B cell (primary cell): Measurements from ENCODE around the gene ADAMTS17. TPM values are rescaled to one million over a fixed set of nuclear protein-coding genes. Genes with fewer than 3 reads are reported as not detected.

Experiments
- ATAC-seq: fragments of 200-7000 bp; cut with Tn5 transposase; one replicate; pipeline ENCODE4 v1.10.0; 2021; ENCODE audit warnings: low read depth, mild to moderate bottlenecking, moderate number of reproducible peaks, moderate library complexity
- CTCF ChIA-PET: fragments of 350-600 bp; sonication (Branson Sonifier 250); formaldehyde crosslinking; loops from one replicate; lab custom pipeline; 2021; ENCODE audit warnings: antibody characterized with exemption, inconsistent platforms; lab: Charles Lee
- POLR2A ChIA-PET: fragments of 350-600 bp; sonication (Branson Sonifier 250); formaldehyde crosslinking; loops from one replicate; lab custom pipeline; 2021; ENCODE audit warnings: antibody characterized with exemption; lab: Charles Lee
- DNase-seq: peaks from one replicate; pipeline ENCODE4 v3.0.0; 2013
- H2AFZ ChIP-seq: 2 replicates; pipeline ENCODE4 v1.6.1; 2012; ENCODE audit warnings: mild to moderate bottlenecking, low read depth, low read length; ENCODE audit not compliant: insufficient read depth, poor library complexity, severe bottlenecking
- H3K27ac ChIP-seq, 2 donors: 1 replicate in 1 of 2; 2 replicates in 1 of 2; pipeline ENCODE4 v1.5.1; 2012 to 2013; ENCODE audit warnings: low read length in 2 of 2, mild to moderate bottlenecking in 2 of 2, moderate library complexity in 1 of 2
- H3K27me3 ChIP-seq, 4 experiments: fragments of 200-600 bp in 1 of 4; sonication (generic) in 1 of 4; replicated peaks in 1 of 4; 1 replicate in 2 of 4; 2 replicates in 2 of 4; pipeline versions ENCODE4 v1.6.1 to v1.7.0; 2013 to 2016; ENCODE audit warnings: low read length in 3 of 4, mild to moderate bottlenecking in 2 of 4, mixed read lengths in 1 of 4, moderate library complexity in 1 of 4; ENCODE audit not compliant: insufficient read depth in 4 of 4, control insufficient read depth in 3 of 4; ENCODE audit errors: control extremely low read depth in 1 of 4
- H3K36me3 ChIP-seq, 2 experiments: replicated peaks in 1 of 2; 1 replicate in 1 of 2; 2 replicates in 1 of 2; pipeline versions ENCODE4 v1.6.1 to v1.7.1; 2013; ENCODE audit warnings: low read length in 1 of 2; ENCODE audit not compliant: insufficient read depth in 2 of 2, control insufficient read depth in 1 of 2; ENCODE audit errors: control extremely low read depth in 1 of 2, extremely low read depth in 1 of 2
- H3K4me1 ChIP-seq, 2 donors: fragments of 200-600 bp in 1 of 2; sonication (generic) in 1 of 2; 1 replicate in 1 of 2; 2 replicates in 1 of 2; pipeline versions ENCODE4 v1.5.1 to v1.6.1; 2013 to 2017; ENCODE audit warnings: low read length in 2 of 2; ENCODE audit not compliant: control insufficient read depth in 2 of 2, insufficient read depth in 2 of 2
- H3K4me2 ChIP-seq: replicated peaks from 2 replicates; pipeline ENCODE3; 2012; ENCODE audit warnings: mild to moderate bottlenecking, low read depth, low read length; ENCODE audit not compliant: poor library complexity, severe bottlenecking
- H3K4me3 ChIP-seq, 5 experiments: fragments of 200-600 bp in 1 of 5; sonication (generic) in 1 of 5; 1 replicate in 3 of 5; 2 replicates in 2 of 5; pipeline versions ENCODE4 v1.5.1 to v1.7.0; 2011 to 2016; ENCODE audit warnings: low read length in 4 of 5, mild to moderate bottlenecking in 4 of 5, low read depth in 2 of 5, control low read depth in 1 of 5, moderate library complexity in 1 of 5; ENCODE audit not compliant: insufficient read depth in 1 of 5; ENCODE audit errors: control extremely low read depth in 1 of 5, extremely low read depth in 1 of 5
- H3K79me2 ChIP-seq: fragments of 200-600 bp; sonication (generic); one replicate; pipeline ENCODE4 v1.6.0; 2016; ENCODE audit warnings: low read length; ENCODE audit not compliant: control insufficient read depth, insufficient read depth
- H3K9ac ChIP-seq: fragments of 200-600 bp; sonication (generic); 2 replicates; pipeline ENCODE4 v1.6.1; 2017; ENCODE audit warnings: mild to moderate bottlenecking, low read length, moderate library complexity
- H3K9me3 ChIP-seq, 3 donors: one replicate each; pipeline versions ENCODE4 v1.6.1 to v1.7.1; 2013; ENCODE audit warnings: low read length in 2 of 3; ENCODE audit not compliant: control insufficient read depth in 2 of 3, insufficient read depth in 1 of 3; ENCODE audit errors: control extremely low read depth in 1 of 3
- H4K20me1 ChIP-seq: 2 replicates; pipeline ENCODE4 v1.6.0; 2012; ENCODE audit warnings: mild to moderate bottlenecking, low read length; ENCODE audit not compliant: insufficient read depth, control insufficient read depth, poor library complexity, severe bottlenecking
- H3K27ac Mint-ChIP-seq: one replicate; pipeline ENCODE4 v1.8.0; 2021; ENCODE audit warnings: mixed read lengths
- H3K27me3 Mint-ChIP-seq: one replicate; pipeline ENCODE4 v1.8.0; 2021; ENCODE audit warnings: mixed read lengths
- H3K4me1 Mint-ChIP-seq: one replicate; pipeline ENCODE4 v1.8.0; 2021; ENCODE audit warnings: mixed read lengths
- H3K4me3 Mint-ChIP-seq: one replicate; pipeline ENCODE4 v1.8.0; 2021; ENCODE audit warnings: mixed read lengths
- H3K9me3 Mint-ChIP-seq: one replicate; pipeline ENCODE4 v1.8.0; 2022; ENCODE audit warnings: mixed read lengths; ENCODE audit not compliant: insufficient read depth
- EZH2 ChIP-seq: IDR thresholded peaks from 2 replicates; pipeline ENCODE4 v1.6.1; 2012; ENCODE audit warnings: borderline replicate concordance, low read depth, mild to moderate bottlenecking, moderate library complexity, low read length; ENCODE audit not compliant: insufficient read depth, poor library complexity, severe bottlenecking
- WGBS: methylation state at CpG from one replicate; pipeline ENCODE4 v1.1.5; 2013; ENCODE audit warnings: missing lambda C conversion rate; ENCODE audit not compliant: insufficient coverage; 5-methylcytosine and 5-hydroxymethylcytosine counted together
- intact Hi-C: fragments of 100-400 bp; cut with micrococcal nuclease; formaldehyde crosslinking; loops from one replicate; pipeline ENCODE4 v1.10.0; 2022
- polyA plus RNA-seq: library from polyadenylated mRNA; depleted of rRNA; stranded (reverse); fragments of >200 nt; gene quantifications from 2 replicates; pipeline ENCODE4 v1.2.3, GENCODE V29; 2012
- total RNA-seq, 2 donors: library from RNA; stranded (reverse); fragments of 120-200 nt in 1 of 2; gene quantifications; 1 replicate in 1 of 2; 2 replicates in 1 of 2; pipeline versions ENCODE4 v1.2.3 to v1.2.4, GENCODE V29; 2013 to 2022
- TF ChIP-seq, protein P1 (sequence below): fragments of 200-600 bp; IDR thresholded peaks from one replicate; pipeline ENCODE4 v1.8.0; 2022; ENCODE audit warnings: antibody characterized with exemption, mild to moderate bottlenecking

ADAMTS17 gene
- total and polyA plus RNA-seq, 2 donors (not counting 1 experiment from before 2014, with no cell fraction given): 0.10 TPM; not detected in 1

DNA sequence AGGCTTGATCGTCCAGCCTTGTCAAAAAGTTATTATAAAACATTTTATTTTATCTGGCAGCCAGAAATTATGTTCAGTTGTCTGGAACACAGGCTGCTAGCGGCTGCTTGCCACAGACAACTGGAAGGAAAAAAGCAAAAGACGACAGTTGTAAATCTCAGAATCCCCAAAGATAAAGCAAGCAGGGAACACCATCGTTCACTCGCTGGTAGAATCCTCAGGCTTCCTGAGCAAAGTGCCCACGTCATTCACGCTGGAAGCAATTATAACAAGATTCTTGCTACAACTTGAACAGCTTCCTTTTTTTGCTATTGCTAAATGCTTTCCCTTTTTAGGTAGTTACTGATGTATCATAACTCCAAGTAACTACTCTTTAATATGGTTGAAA is 33.6 kb downstream of the ADAMTS17 start:
- Mint-ChIP-seq H3K4me1 (no peaks in the 10 kb centered on the region), H3K27me3 (peaks cover 22% of the 10 kb centered on the region), H3K4me3 (no peak overlapping the region), H3K9me3 (no peaks in the 10 kb centered on the region), H3K27ac (no peak overlapping the region)
- H3K79me2 ChIP-seq: no peaks in the 10 kb centered on the region
- no peak overlapping the region for H2AFZ ChIP-seq
- H3K27ac ChIP-seq: no peak overlapping the region
- ChIA-PET POLR2A (no interaction called here), CTCF (no interaction called here)
- no peak overlapping the region for H3K4me3 ChIP-seq
- no peaks in the 10 kb centered on the region for H3K27me3 ChIP-seq
- no peak overlapping the region for H3K4me2 ChIP-seq
- H4K20me1 ChIP-seq: no peaks in the 10 kb centered on the region
- H3K9ac ChIP-seq: no peak overlapping the region
- no peaks in the 10 kb centered on the region for H3K4me1 ChIP-seq
- TF ChIP-seq EZH2: no peak
- TF ChIP-seq, protein P1, sequence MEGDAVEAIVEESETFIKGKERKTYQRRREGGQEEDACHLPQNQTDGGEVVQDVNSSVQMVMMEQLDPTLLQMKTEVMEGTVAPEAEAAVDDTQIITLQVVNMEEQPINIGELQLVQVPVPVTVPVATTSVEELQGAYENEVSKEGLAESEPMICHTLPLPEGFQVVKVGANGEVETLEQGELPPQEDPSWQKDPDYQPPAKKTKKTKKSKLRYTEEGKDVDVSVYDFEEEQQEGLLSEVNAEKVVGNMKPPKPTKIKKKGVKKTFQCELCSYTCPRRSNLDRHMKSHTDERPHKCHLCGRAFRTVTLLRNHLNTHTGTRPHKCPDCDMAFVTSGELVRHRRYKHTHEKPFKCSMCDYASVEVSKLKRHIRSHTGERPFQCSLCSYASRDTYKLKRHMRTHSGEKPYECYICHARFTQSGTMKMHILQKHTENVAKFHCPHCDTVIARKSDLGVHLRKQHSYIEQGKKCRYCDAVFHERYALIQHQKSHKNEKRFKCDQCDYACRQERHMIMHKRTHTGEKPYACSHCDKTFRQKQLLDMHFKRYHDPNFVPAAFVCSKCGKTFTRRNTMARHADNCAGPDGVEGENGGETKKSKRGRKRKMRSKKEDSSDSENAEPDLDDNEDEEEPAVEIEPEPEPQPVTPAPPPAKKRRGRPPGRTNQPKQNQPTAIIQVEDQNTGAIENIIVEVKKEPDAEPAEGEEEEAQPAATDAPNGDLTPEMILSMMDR: no peak
- ATAC-seq (no peak), DNase-seq (no peak)
- intact Hi-C loops: no loop called here
- H3K36me3 ChIP-seq: no peaks in the 10 kb centered on the region
- WGBS: 23% methylated on average over 4 of the region's 7 CpGs
- H3K9me3 ChIP-seq: peaks cover 0 to 6% (median 0%) of the 10 kb centered on the region in 3 donors

DNA sequence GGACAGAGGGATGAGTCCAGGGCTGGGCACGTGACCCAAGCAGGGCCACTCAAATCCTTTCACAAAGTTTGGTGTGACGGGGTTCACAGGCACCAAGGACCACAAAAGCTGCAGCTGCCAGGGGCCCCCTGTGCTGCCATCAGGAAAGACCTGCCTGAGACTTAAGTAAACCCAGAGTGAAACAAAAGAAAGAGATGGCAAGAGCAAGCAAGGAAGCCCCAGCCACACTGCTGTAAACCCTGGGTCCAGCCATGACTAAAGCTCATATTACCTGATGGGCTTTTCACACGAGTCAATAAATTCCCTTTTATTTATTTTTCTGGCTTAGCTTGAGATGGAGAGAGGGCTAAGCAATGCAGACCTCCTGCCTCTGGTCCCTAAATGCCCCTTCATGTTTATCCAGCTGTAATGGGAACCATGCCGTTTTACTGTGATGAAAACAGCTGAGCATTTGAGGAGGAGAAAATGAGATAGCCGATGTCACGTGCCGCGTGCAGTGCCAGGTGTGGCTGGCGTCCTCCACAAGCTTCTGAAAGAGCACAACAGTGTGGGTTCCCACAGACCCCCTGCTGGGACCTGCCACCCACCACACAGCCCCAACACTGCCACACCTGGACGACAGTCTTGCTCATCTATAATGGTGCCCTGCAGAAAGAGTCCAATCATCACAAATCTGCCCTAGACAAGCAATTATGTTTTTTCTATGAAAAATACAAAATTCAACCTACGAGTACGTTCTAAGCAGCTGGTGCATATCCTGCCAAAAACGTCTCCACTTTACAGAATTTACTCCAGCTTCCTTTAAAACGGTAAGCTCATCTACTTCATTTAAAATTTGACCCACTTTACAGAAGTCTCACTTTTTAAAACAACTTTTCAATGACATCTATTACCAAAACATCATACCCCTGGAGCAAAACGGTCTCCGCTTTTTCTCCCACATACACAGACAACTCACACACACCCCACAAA is 34.2 kb downstream of the ADAMTS17 start:
- no peak for DNase-seq
- H3K4me1 ChIP-seq: no peaks in the 10 kb centered on the region
- no peak overlapping the region for H2AFZ ChIP-seq
- H3K36me3 ChIP-seq: no peaks in the 10 kb centered on the region
- Mint-ChIP-seq H3K4me1 (no peaks in the 10 kb centered on the region), H3K27ac (no peak overlapping the region), H3K27me3 (peaks cover 22% of the 10 kb centered on the region), H3K4me3 (no peak overlapping the region), H3K9me3 (no peaks in the 10 kb centered on the region)
- ChIA-PET CTCF (no interaction called here), POLR2A (no interaction called here)
- H3K4me3 ChIP-seq: no peak overlapping the region
- no peak overlapping the region for H3K9ac ChIP-seq
- no peaks in the 10 kb centered on the region for H3K79me2 ChIP-seq
- no peaks in the 10 kb centered on the region for H4K20me1 ChIP-seq
- intact Hi-C loops: no loop called here
- no peak overlapping the region for H3K27ac ChIP-seq
- H3K4me2 ChIP-seq: no peak overlapping the region
- TF ChIP-seq EZH2: no peak
- TF ChIP-seq, protein P1: no peak
- no peaks in the 10 kb centered on the region for H3K27me3 ChIP-seq
- no peak for ATAC-seq
- WGBS: 76% methylated on average over 15 of the region's 16 CpGs
- H3K9me3 ChIP-seq: peaks cover 0 to 6% (median 0%) of the 10 kb centered on the region in 3 donors
